Measurements from ENCODE around the gene B4GALT1.
"Not testable (repeated sequence)": the region's sequence is repeated elsewhere in the genome, so short reads cannot be mapped to it uniquely, and the experiment has no call there.

Gene B4GALT1

GRCh38 chr9:33162721-33163311 lies 4.3 kb downstream of the B4GALT1 start:
- no peak overlapping the region for H3K4me3 ChIP-seq (ENCODE audit: control insufficient read depth, low read depth, low read length)
- TF ChIP-seq, protein P1, sequence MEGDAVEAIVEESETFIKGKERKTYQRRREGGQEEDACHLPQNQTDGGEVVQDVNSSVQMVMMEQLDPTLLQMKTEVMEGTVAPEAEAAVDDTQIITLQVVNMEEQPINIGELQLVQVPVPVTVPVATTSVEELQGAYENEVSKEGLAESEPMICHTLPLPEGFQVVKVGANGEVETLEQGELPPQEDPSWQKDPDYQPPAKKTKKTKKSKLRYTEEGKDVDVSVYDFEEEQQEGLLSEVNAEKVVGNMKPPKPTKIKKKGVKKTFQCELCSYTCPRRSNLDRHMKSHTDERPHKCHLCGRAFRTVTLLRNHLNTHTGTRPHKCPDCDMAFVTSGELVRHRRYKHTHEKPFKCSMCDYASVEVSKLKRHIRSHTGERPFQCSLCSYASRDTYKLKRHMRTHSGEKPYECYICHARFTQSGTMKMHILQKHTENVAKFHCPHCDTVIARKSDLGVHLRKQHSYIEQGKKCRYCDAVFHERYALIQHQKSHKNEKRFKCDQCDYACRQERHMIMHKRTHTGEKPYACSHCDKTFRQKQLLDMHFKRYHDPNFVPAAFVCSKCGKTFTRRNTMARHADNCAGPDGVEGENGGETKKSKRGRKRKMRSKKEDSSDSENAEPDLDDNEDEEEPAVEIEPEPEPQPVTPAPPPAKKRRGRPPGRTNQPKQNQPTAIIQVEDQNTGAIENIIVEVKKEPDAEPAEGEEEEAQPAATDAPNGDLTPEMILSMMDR (conservative IDR thresholded peaks at IDR 0.05; ENCODE audit: control insufficient read depth, insufficient read depth, low read depth, low read length) = no peak
- peak; percentile 98 for DNase-seq (ENCODE audit: low read depth)

- H3K4me3 ChIP-seq (ENCODE audit: control insufficient read depth, low read depth, low read length) = no peak overlapping the region
- DNase-seq (ENCODE audit: low read depth) = peak; percentile 54
- TF ChIP-seq, protein P1 (conservative IDR thresholded peaks at IDR 0.05; ENCODE audit: control insufficient read depth, insufficient read depth, low read depth, low read length) = no peak
These were observed 5.5 kb downstream of the B4GALT1 start for GRCh38 chr9:33161589-33162132.

GRCh38 chr9:33161011-33161588 lies 6.0 kb downstream of the B4GALT1 start:
- TF ChIP-seq, protein P1 (conservative IDR thresholded peaks at IDR 0.05; ENCODE audit: control insufficient read depth, insufficient read depth, low read depth, low read length) = no peak
- peak overlapping the region; percentile 26 for H3K4me3 ChIP-seq (ENCODE audit: control insufficient read depth, low read depth, low read length)
- DNase-seq (ENCODE audit: low read depth) = peak; percentile 97

GRCh38 chr9:33160446-33160845 lies 6.7 kb downstream of the B4GALT1 start:
- not testable (repeated sequence) for H3K4me3 ChIP-seq (ENCODE audit: control insufficient read depth, low read depth, low read length); DNase-seq (ENCODE audit: low read depth)

DNA sequence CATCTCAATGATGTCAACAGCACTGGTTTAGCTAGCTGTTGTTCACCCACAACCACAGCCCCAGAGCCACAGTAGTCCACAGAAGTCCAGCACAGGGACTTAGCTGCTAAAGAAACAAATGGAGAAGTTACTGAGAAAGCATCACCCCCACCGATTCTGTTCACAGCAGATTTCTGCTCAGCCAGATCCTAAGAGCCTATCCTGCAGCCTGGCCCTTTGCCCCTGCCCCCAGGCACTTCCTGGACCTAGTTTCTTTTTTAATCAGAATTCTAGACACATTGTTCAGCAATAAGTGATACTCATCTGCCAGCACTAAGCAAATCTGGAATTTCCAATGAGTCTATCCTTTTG lies 7.4 kb downstream of the B4GALT1 start:
- TF ChIP-seq, protein P1 (conservative IDR thresholded peaks at IDR 0.05; ENCODE audit: control insufficient read depth, insufficient read depth, low read depth, low read length) = no peak
- DNase-seq (ENCODE audit: low read depth) = peak; percentile 91
- H3K4me3 ChIP-seq (ENCODE audit: control insufficient read depth, low read depth, low read length) = no peak overlapping the region

- H3K4me3 ChIP-seq (ENCODE audit: control insufficient read depth, low read depth, low read length) = no peak overlapping the region
- TF ChIP-seq, protein P1 (conservative IDR thresholded peaks at IDR 0.05; ENCODE audit: control insufficient read depth, insufficient read depth, low read depth, low read length) = no peak
- peak; percentile 83 for DNase-seq (ENCODE audit: low read depth)
These were observed 8.0 kb downstream of the B4GALT1 start for GRCh38 chr9:33158843-33159776.
